ENCODE data around the gene REEP1. TPM values are rescaled to one million over a fixed set of nuclear protein-coding genes. Genes with fewer than 3 reads are reported as not detected.

REEP1 gene
- total RNA-seq, 1 experiment from 2014 or later = 5.9 TPM

- no peaks in the 10 kb centered on the region for H3K36me3 ChIP-seq (ENCODE audit: control insufficient read depth in 1 of 2, insufficient read depth in 2 of 2, low read length in 2 of 2)
- ChIA-PET POLR2A (no interaction called here), RAD21 (ENCODE audit: low non-redundant PET in 1 of 2, low total read pairs in 2 of 2, uncharacterized antibody in 2 of 2, unreplicated experiment in 2 of 2) (no interaction called here), CTCF (no interaction called here)
- TF ChIP-seq ZFX (IDR thresholded peaks at IDR 0.05) = no peak
- peak in 1 of 3 experiments; percentile 21; a peak in 1 of 6 replicates for TF ChIP-seq CTCF (IDR thresholded peaks at IDR 0.05 in 2 of 3, conservative IDR thresholded peaks at IDR 0.05 in 1 of 3; ENCODE audit: borderline replicate concordance in 1 of 3, insufficient read depth in 1 of 3, low read depth in 2 of 3, low read length in 2 of 3)
- no peak for TF ChIP-seq RAD21 (IDR thresholded peaks at IDR 0.05; ENCODE audit: low read depth)
- DNase-seq (ENCODE audit: low read depth, low spot score) = no peak
- no peaks in the 10 kb centered on the region for H3K9me3 ChIP-seq (ENCODE audit: control insufficient read depth in 1 of 2, insufficient read depth in 1 of 2, low read depth in 1 of 2, low read length in 2 of 2)
- H3K4me1 ChIP-seq (ENCODE audit: control insufficient read depth in 1 of 2, insufficient read depth in 2 of 2, low read length in 2 of 2) = no peaks in the 10 kb centered on the region
- H2AFZ ChIP-seq (ENCODE audit: low read depth, low read length, poor library complexity, severe bottlenecking) = no peak overlapping the region
- no peaks in the 10 kb centered on the region for H3K9me2 ChIP-seq (ENCODE audit: insufficient read depth)
- no peaks in the 10 kb centered on the region for H3K79me2 ChIP-seq (ENCODE audit: insufficient read depth, low read length)
- no peak overlapping the region for H3K4me2 ChIP-seq (ENCODE audit: low read length)
- H3K4me3 ChIP-seq (replicated peaks in 1 of 2; ENCODE audit: low read depth in 1 of 2, low read length in 2 of 2) = no peak overlapping the region
- peak; percentile 65; the same call in 1 of the 2 replicates for ATAC-seq
- H3K9ac ChIP-seq (ENCODE audit: low read length) = no peak overlapping the region
- intact Hi-C loops (cut with micrococcal nuclease) = no loop called here
- no peaks in the 10 kb centered on the region for H3K27me3 ChIP-seq (ENCODE audit: insufficient read depth, low read length)
- no peak overlapping the region for H3K27ac ChIP-seq (ENCODE audit: low read depth, low read length)
- H4K20me1 ChIP-seq (ENCODE audit: insufficient read depth) = no peaks in the 10 kb centered on the region
- BruUV-seq (replicated peaks) = no TSS peak
Observed at GRCh38 chr2:86243950-86244733, 93.3 kb downstream of the REEP1 start.

- H3K27ac ChIP-seq (ENCODE audit: low read depth, low read length) = no peak overlapping the region
- H2AFZ ChIP-seq (ENCODE audit: low read depth, low read length, poor library complexity, severe bottlenecking) = no peak overlapping the region
- H3K4me2 ChIP-seq (ENCODE audit: low read length) = no peak overlapping the region
- BruUV-seq (replicated peaks) = no TSS peak
- no peaks in the 10 kb centered on the region for H3K27me3 ChIP-seq (ENCODE audit: insufficient read depth, low read length)
- H3K4me3 ChIP-seq (replicated peaks in 1 of 2; ENCODE audit: low read depth in 1 of 2, low read length in 2 of 2) = no peak overlapping the region
- H3K4me1 ChIP-seq (ENCODE audit: control insufficient read depth in 1 of 2, insufficient read depth in 2 of 2, low read length in 2 of 2) = no peaks in the 10 kb centered on the region
- no peaks in the 10 kb centered on the region for H4K20me1 ChIP-seq (ENCODE audit: insufficient read depth)
- DNase-seq (ENCODE audit: low read depth, low spot score) = no peak
- ATAC-seq = no peak
- H3K9me3 ChIP-seq (ENCODE audit: control insufficient read depth in 1 of 2, insufficient read depth in 1 of 2, low read depth in 1 of 2, low read length in 2 of 2) = no peaks in the 10 kb centered on the region
- H3K36me3 ChIP-seq (ENCODE audit: control insufficient read depth in 1 of 2, insufficient read depth in 2 of 2, low read length in 2 of 2) = no peaks in the 10 kb centered on the region
- ChIA-PET POLR2A (no interaction called here), CTCF (no interaction called here), RAD21 (ENCODE audit: low non-redundant PET in 1 of 2, low total read pairs in 2 of 2, uncharacterized antibody in 2 of 2, unreplicated experiment in 2 of 2) (no interaction called here)
- intact Hi-C loops (cut with micrococcal nuclease) = no loop called here
- H3K9me2 ChIP-seq (ENCODE audit: insufficient read depth) = no peaks in the 10 kb centered on the region
- H3K9ac ChIP-seq (ENCODE audit: low read length) = no peak overlapping the region
- no peaks in the 10 kb centered on the region for H3K79me2 ChIP-seq (ENCODE audit: insufficient read depth, low read length)
- TF ChIP-seq YY1 (IDR thresholded peaks at IDR 0.05; ENCODE audit: extremely low read depth, insufficient replicate concordance, low read depth, low read length) (no peak), SIN3A (IDR thresholded peaks at IDR 0.05; ENCODE audit: low read depth) (no peak), TCF7L2 (IDR thresholded peaks at IDR 0.05; ENCODE audit: borderline replicate concordance, extremely low read depth, insufficient read depth, insufficient read length) (no peak), ATF3 (IDR thresholded peaks at IDR 0.05) (no peak), REST (IDR thresholded peaks at IDR 0.05; ENCODE audit: low read depth) (no peak), ELF1 (IDR thresholded peaks at IDR 0.05; ENCODE audit: borderline replicate concordance, low read depth) (no peak), SRF (IDR thresholded peaks at IDR 0.05; ENCODE audit: low read depth) (no peak), CTCF (IDR thresholded peaks at IDR 0.05 in 2 of 3, conservative IDR thresholded peaks at IDR 0.05 in 1 of 3; ENCODE audit: borderline replicate concordance in 1 of 3, insufficient read depth in 1 of 3, low read depth in 2 of 3, low read length in 2 of 3) (no peak)
Observed at GRCh38 chr2:86243272-86243671, 94.2 kb downstream of the REEP1 start.

Measured in HCT116 (cell line).